GM12873 (cell line): ENCODE measurements around the gene PPFIBP2.

ENCODE experiments used
- CTCF ChIP-seq: IDR thresholded peaks from 2 replicates; pipeline ENCODE4 v1.5.1; 2012; ENCODE audit warnings: low read depth, mild to moderate bottlenecking, moderate library complexity, low read length, control low read depth; ENCODE audit not compliant: insufficient read depth; ENCODE audit errors: missing control alignments

PPFIBP2 gene

GRCh38 chr11:7513234-7514098 lies at the start of gene PPFIBP2:
Gene PPFIBP2, plus strand, starts transcription at chr11:7513999. Its CDS starts 35,477 bp downstream, at chr11:7549476.
- peak; percentile 79 for TF ChIP-seq CTCF

- TF ChIP-seq CTCF = no peak
Measured at GRCh38 chr11:7467652-7468051, 46.1 kb upstream of the PPFIBP2 start.

- TF ChIP-seq CTCF = no peak
Measured at GRCh38 chr11:7469351-7469865, 44.4 kb upstream of the PPFIBP2 start.

GRCh38 chr11:7471071-7471470 lies 42.7 kb upstream of the PPFIBP2 start:
- no peak for TF ChIP-seq CTCF

GRCh38 chr11:7473717-7474116 lies 40.1 kb upstream of the PPFIBP2 start:
- TF ChIP-seq CTCF = no peak

- TF ChIP-seq CTCF = no peak
Measured at GRCh38 chr11:7480113-7480512, 33.7 kb upstream of the PPFIBP2 start.

GRCh38 chr11:7484131-7484530 lies 29.7 kb upstream of the PPFIBP2 start:
- no peak for TF ChIP-seq CTCF
